Stimulated activated CD4-positive, alpha-beta T cell treated with anti-CD3 and anti-CD28 coated beads, Interleukin-2, amount 100 ng/mL, for 48 hours (primary cell): ENCODE data around the gene C3orf18.
"Not testable (repeated sequence)": the region's sequence is repeated elsewhere in the genome, so short reads cannot be mapped to it uniquely, and the experiment has no call there.

Experiments used
- DNase-seq, 2 donors: peaks; one replicate each; pipeline ENCODE4 v3.0.0-alpha.2; 2020

C3orf18 gene

GRCh38 chr3:50519471-50520089, 48.0 kb downstream of the C3orf18 start:
- peak; percentile 74 to 80 for DNase-seq

- DNase-seq, result no peak
These were observed 49.1 kb downstream of the C3orf18 start for GRCh38 chr3:50518436-50518835.

- DNase-seq, result no peak
These were observed 49.8 kb downstream of the C3orf18 start for GRCh38 chr3:50517721-50518206.

- no peak for DNase-seq
These were observed 51.1 kb downstream of the C3orf18 start for GRCh38 chr3:50516440-50516871.

- no peak for DNase-seq
These were observed 51.7 kb downstream of the C3orf18 start for GRCh38 chr3:50515565-50516439.

GRCh38 chr3:50512908-50513307, 54.6 kb downstream of the C3orf18 start:
- DNase-seq, result not testable (repeated sequence)

GRCh38 chr3:50512131-50512530, 55.4 kb downstream of the C3orf18 start:
- no peak for DNase-seq

- DNase-seq, result no peak
These were observed 57.2 kb downstream of the C3orf18 start for GRCh38 chr3:50510325-50510724.

GRCh38 chr3:50509715-50510114, 57.8 kb downstream of the C3orf18 start:
- DNase-seq, result no peak

- no peak for DNase-seq
These were observed 58.7 kb downstream of the C3orf18 start for GRCh38 chr3:50508821-50509220.
